ENCODE data around the gene FBF1.

DNA sequence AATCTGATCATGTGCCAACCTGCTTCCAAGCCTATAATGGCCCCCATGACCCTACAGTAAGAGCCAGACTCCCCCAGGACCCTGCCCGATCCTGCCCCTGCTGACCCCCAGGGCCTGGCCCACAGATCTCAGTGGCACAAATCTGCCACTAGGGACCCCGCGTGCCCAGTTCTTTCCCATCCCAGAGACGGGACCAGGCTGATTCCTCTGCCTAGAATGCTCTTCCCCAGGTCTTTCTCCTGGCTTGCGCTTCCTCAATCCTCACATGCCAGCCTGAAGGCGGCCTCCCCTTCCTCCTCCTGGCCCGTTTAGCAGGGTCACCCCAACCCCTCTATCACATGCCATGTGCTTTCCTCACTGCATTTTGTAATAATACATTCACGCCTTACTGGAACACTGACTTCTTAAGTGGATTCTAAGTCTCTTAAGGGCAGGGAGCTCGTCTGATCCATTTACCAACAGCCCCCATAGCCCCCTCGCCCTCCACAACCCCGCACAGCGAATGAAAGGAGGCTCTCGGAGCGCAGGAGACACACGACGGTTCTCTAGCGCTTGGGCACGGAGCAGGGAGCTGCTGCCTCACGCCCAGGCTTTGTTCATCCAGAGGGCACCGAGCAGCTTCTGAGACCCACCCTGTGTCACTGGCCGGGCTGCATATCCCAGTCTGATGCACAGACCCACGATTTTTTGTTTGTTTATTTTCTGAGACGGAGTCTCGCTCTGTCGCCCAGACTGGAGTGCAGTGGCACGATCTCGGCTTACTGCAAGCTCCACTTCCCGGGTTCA, 45.3 kb downstream of the FBF1 start:
- no peak for TF ChIP-seq POLR2A (IDR thresholded peaks at IDR 0.05; ENCODE audit: low read length)
- no peak for TF ChIP-seq GATA1 (IDR thresholded peaks at IDR 0.05; ENCODE audit: low read depth, low read length)

Measured in erythroblast (primary cell).